Measurements from ENCODE around the gene HPX. TPM values are rescaled to one million over a fixed set of nuclear protein-coding genes. Genes with fewer than 3 reads are reported as not detected.

The HPX gene
- total RNA-seq, 1 donor from 2014 or later, result 1.7 TPM

DNA sequence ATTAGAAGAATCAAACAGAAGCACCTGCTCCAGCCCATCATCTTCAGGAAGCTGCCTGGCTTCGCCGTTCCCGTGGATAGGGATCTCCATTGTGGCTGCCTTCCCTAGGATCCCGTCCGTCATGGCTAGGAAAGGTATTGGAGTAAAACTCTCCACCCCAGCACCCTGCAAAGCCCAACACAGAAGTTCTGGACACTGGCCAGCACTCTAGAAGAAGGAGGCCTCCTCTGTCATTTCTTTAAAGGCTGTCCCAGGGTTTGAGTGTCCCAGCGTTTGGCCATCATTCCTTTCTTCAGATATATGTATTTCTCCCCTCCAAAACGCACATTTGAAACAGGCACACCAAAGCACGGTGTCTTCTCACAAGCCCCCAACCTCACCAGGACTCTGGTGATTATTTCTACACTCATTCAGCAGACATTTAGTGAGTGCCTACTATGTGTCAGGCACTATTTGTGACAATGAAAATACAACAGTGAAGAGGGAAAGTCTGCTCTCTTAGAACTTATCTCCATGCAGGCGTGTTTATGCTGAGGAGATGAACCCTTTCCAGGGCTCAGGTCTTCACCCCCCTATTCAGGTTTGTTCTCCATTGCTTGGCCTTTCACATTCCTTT is 39.6 kb upstream of the HPX start:
- Mint-ChIP-seq H3K36me3 (ENCODE audit: low read depth, unreplicated experiment) (peaks cover 18% of the 10 kb centered on the region), H3K27me3 (ENCODE audit: low read depth, unreplicated experiment) (no peaks in the 10 kb centered on the region), H3K4me3 (ENCODE audit: unreplicated experiment) (peak overlapping the region; percentile 97), H3K9me3 (ENCODE audit: unreplicated experiment) (no peaks in the 10 kb centered on the region), H3K27ac (ENCODE audit: unreplicated experiment) (peak overlapping the region; percentile 98), H3K4me1 (ENCODE audit: low read depth, unreplicated experiment) (peaks cover 26% of the 10 kb centered on the region)
- Histone ChIP-seq H3K27me3 (ENCODE audit: insufficient read depth, low read length) (no peaks in the 10 kb centered on the region), H3K9me3 (ENCODE audit: insufficient read depth, low read depth, low read length) (no peaks in the 10 kb centered on the region), H3K4me2 (ENCODE audit: low read length) (peak overlapping the region; percentile 94), H3K4me3 (ENCODE audit: insufficient read depth, low read depth, low read length) (peak overlapping the region; percentile 90), H3K27ac (ENCODE audit: low read depth, low read length) (peak overlapping the region; percentile 89), H2AFZ (ENCODE audit: low read depth, low read length) (no peak overlapping the region), H3K79me2 (ENCODE audit: insufficient read depth, low read length) (peaks cover 53% of the 10 kb centered on the region), H3K9ac (ENCODE audit: low read length) (peak overlapping the region; percentile 99), H4K20me1 (ENCODE audit: insufficient read depth, low read length) (peaks cover 31% of the 10 kb centered on the region), H3K4me1 (ENCODE audit: insufficient read depth, low read length) (peaks cover 16% of the 10 kb centered on the region), H3K36me3 (ENCODE audit: insufficient read depth, low read length) (peaks cover 36% of the 10 kb centered on the region)
- FAIRE-seq (no peak), DNase-seq (ENCODE audit: low read depth) (no peak)
- TF ChIP-seq EZH2 (IDR thresholded peaks at IDR 0.05; ENCODE audit: insufficient read depth, low read length), result no peak
- TF ChIP-seq, protein P1, sequence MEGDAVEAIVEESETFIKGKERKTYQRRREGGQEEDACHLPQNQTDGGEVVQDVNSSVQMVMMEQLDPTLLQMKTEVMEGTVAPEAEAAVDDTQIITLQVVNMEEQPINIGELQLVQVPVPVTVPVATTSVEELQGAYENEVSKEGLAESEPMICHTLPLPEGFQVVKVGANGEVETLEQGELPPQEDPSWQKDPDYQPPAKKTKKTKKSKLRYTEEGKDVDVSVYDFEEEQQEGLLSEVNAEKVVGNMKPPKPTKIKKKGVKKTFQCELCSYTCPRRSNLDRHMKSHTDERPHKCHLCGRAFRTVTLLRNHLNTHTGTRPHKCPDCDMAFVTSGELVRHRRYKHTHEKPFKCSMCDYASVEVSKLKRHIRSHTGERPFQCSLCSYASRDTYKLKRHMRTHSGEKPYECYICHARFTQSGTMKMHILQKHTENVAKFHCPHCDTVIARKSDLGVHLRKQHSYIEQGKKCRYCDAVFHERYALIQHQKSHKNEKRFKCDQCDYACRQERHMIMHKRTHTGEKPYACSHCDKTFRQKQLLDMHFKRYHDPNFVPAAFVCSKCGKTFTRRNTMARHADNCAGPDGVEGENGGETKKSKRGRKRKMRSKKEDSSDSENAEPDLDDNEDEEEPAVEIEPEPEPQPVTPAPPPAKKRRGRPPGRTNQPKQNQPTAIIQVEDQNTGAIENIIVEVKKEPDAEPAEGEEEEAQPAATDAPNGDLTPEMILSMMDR (IDR thresholded peaks at IDR 0.05; ENCODE audit: insufficient read depth, low read depth, low read length), result no peak

DNA sequence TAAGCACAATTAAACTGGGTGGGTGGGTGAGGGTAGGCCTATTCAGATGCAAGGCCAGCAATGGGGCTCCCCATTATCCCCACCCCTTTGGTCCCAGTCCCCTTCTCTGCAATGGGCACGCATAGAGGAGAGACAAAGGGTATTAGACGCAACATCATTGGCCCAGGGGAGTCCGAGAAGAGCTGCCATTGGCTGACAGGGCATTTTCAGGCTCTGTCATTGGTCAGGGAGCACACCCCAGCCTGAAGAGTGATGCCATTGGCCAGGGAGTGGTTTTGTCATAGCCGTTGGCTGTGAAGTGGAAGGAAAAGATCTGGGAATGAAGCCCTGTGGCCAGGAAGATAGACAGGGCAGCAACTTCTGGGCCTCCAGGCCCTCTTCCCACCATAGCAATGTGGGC is 35.8 kb upstream of the HPX start:
- no peaks in the 10 kb centered on the region for H3K27me3 Mint-ChIP-seq (ENCODE audit: low read depth, unreplicated experiment)
- Histone ChIP-seq H3K9ac (ENCODE audit: low read length) (no peak overlapping the region), H3K27me3 (ENCODE audit: insufficient read depth, low read length) (no peaks in the 10 kb centered on the region), H3K36me3 (ENCODE audit: insufficient read depth, low read length) (peaks cover 17% of the 10 kb centered on the region), H2AFZ (ENCODE audit: low read depth, low read length) (no peak overlapping the region), H3K4me1 (ENCODE audit: insufficient read depth, low read length) (peaks cover 20% of the 10 kb centered on the region), H3K9me3 (ENCODE audit: insufficient read depth, low read depth, low read length) (no peaks in the 10 kb centered on the region), H4K20me1 (ENCODE audit: insufficient read depth, low read length) (peaks cover 19% of the 10 kb centered on the region), H3K27ac (ENCODE audit: low read depth, low read length) (no peak overlapping the region), H3K79me2 (ENCODE audit: insufficient read depth, low read length) (peaks cover 46% of the 10 kb centered on the region), H3K4me2 (ENCODE audit: low read length) (no peak overlapping the region), H3K4me3 (ENCODE audit: insufficient read depth, low read depth, low read length) (no peak overlapping the region)
- DNase-seq (ENCODE audit: low read depth), result no peak
- TF ChIP-seq EZH2 (IDR thresholded peaks at IDR 0.05; ENCODE audit: insufficient read depth, low read length), result no peak
- TF ChIP-seq, protein P1 (IDR thresholded peaks at IDR 0.05; ENCODE audit: insufficient read depth, low read depth, low read length), result no peak
- no peak overlapping the region for H3K27ac Mint-ChIP-seq (ENCODE audit: unreplicated experiment)
- H3K36me3 Mint-ChIP-seq (ENCODE audit: low read depth, unreplicated experiment), result peaks cover 18% of the 10 kb centered on the region
- FAIRE-seq, result no peak
- H3K4me1 Mint-ChIP-seq (ENCODE audit: low read depth, unreplicated experiment), result peaks cover 22% of the 10 kb centered on the region
- H3K4me3 Mint-ChIP-seq (ENCODE audit: unreplicated experiment), result no peak overlapping the region
- H3K9me3 Mint-ChIP-seq (ENCODE audit: unreplicated experiment), result no peaks in the 10 kb centered on the region

DNA sequence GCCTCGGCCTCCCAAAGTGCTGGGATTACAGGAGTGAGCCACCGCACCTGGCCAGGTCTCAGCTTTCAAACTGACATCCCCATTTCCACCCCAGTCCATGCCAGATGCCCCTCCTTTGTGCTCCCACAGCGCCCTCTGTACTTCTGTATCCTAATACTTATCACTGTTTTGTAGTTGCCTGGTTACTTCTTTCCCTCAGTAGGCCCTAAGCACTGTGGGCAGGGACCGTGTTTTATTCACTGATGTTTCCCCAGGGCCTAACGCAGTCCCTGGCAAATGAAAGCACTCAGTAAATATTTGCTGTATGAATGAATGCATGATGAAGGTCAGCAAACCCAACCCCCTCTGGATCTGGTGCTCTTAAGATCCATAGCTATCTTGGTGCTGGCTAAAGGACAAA is 35.1 kb upstream of the HPX start:
- peaks cover 22% of the 10 kb centered on the region for H3K4me1 Mint-ChIP-seq (ENCODE audit: low read depth, unreplicated experiment)
- DNase-seq (ENCODE audit: low read depth), result no peak

More for the DNA sequence above, 35.1 kb upstream of the HPX start:
- Histone ChIP-seq H3K79me2 (ENCODE audit: insufficient read depth, low read length) (peaks cover 43% of the 10 kb centered on the region), H3K27ac (ENCODE audit: low read depth, low read length) (no peak overlapping the region), H2AFZ (ENCODE audit: low read depth, low read length) (no peak overlapping the region), H3K4me2 (ENCODE audit: low read length) (no peak overlapping the region), H3K4me3 (ENCODE audit: insufficient read depth, low read depth, low read length) (no peak overlapping the region), H3K9ac (ENCODE audit: low read length) (no peak overlapping the region), H3K9me3 (ENCODE audit: insufficient read depth, low read depth, low read length) (no peaks in the 10 kb centered on the region), H3K27me3 (ENCODE audit: insufficient read depth, low read length) (no peaks in the 10 kb centered on the region), H4K20me1 (ENCODE audit: insufficient read depth, low read length) (peaks cover 19% of the 10 kb centered on the region), H3K4me1 (ENCODE audit: insufficient read depth, low read length) (peaks cover 20% of the 10 kb centered on the region), H3K36me3 (ENCODE audit: insufficient read depth, low read length) (peaks cover 17% of the 10 kb centered on the region)
- no peak for FAIRE-seq
- Mint-ChIP-seq H3K9me3 (ENCODE audit: unreplicated experiment) (no peaks in the 10 kb centered on the region), H3K36me3 (ENCODE audit: low read depth, unreplicated experiment) (peaks cover 18% of the 10 kb centered on the region), H3K4me3 (ENCODE audit: unreplicated experiment) (peak overlapping the region; percentile 54), H3K27ac (ENCODE audit: unreplicated experiment) (no peak overlapping the region), H3K27me3 (ENCODE audit: low read depth, unreplicated experiment) (no peaks in the 10 kb centered on the region)
- TF ChIP-seq, protein P1 (IDR thresholded peaks at IDR 0.05; ENCODE audit: insufficient read depth, low read depth, low read length), result no peak
- no peak for TF ChIP-seq EZH2 (IDR thresholded peaks at IDR 0.05; ENCODE audit: insufficient read depth, low read length)

Measured in astrocyte (in vitro differentiated cells and primary cell).